Neuronal stem cell (in vitro differentiated cells): ENCODE data around the gene CLEC12A.

Experiments
- DNase-seq: peaks from one replicate; pipeline ENCODE4 v3.0.0-alpha.2; 2013; ENCODE audit warnings: low spot score
- H2AFZ ChIP-seq: one replicate; pipeline ENCODE4 v1.6.1; 2013; ENCODE audit warnings: mild to moderate bottlenecking, low read length, inconsistent platforms
- H2AK5ac ChIP-seq: 2 replicates; pipeline ENCODE4 v1.6.1; 2013; ENCODE audit warnings: low read depth, mild to moderate bottlenecking, inconsistent platforms, low read length, moderate library complexity, mixed read lengths
- H2BK120ac ChIP-seq: 2 replicates; pipeline ENCODE4 v1.6.1; 2013; ENCODE audit warnings: low read depth, mild to moderate bottlenecking, inconsistent platforms, low read length, moderate library complexity, mixed read lengths
- H2BK12ac ChIP-seq: one replicate; pipeline ENCODE4 v1.6.1; 2013; ENCODE audit warnings: low read length, inconsistent platforms
- H2BK15ac ChIP-seq: 2 replicates; pipeline ENCODE4 v1.6.1; 2013; ENCODE audit warnings: mild to moderate bottlenecking, low read length, inconsistent platforms, mixed read lengths
- H2BK5ac ChIP-seq: one replicate; pipeline ENCODE4 v1.6.1; 2013; ENCODE audit warnings: inconsistent platforms, mild to moderate bottlenecking, low read length, moderate library complexity
- H3K14ac ChIP-seq: one replicate; pipeline ENCODE4 v1.6.1; 2013; ENCODE audit warnings: low read length, inconsistent platforms
- H3K18ac ChIP-seq: 2 replicates; pipeline ENCODE4 v1.6.1; 2013; ENCODE audit warnings: low read length, inconsistent platforms
- H3K23ac ChIP-seq: 2 replicates; pipeline ENCODE4 v1.6.1; 2013; ENCODE audit warnings: low read depth, mild to moderate bottlenecking, mixed read lengths, low read length, inconsistent platforms; ENCODE audit not compliant: poor library complexity
- H3K27ac ChIP-seq: replicated peaks from 3 replicates; pipeline ENCODE4 v1.5.1; 2013; ENCODE audit warnings: low read length, inconsistent platforms
- H3K27me3 ChIP-seq, 3 experiments: 2 replicates each; pipeline ENCODE4 v1.6.1; 2013; ENCODE audit warnings: low read length in 3 of 3, mild to moderate bottlenecking in 2 of 3, inconsistent platforms in 1 of 3, low read depth in 1 of 3, mixed read lengths in 1 of 3, moderate library complexity in 1 of 3; ENCODE audit not compliant: control insufficient read depth in 3 of 3, insufficient read depth in 3 of 3
- H3K36me3 ChIP-seq, 2 donors: replicated peaks in 1 of 2; 2 replicates each; pipeline ENCODE4 v1.6.1; 2013; ENCODE audit warnings: low read length in 2 of 2; ENCODE audit not compliant: control insufficient read depth in 2 of 2, insufficient read depth in 2 of 2
- H3K4ac ChIP-seq: 2 replicates; pipeline ENCODE4 v1.6.1; 2013; ENCODE audit warnings: inconsistent platforms, mild to moderate bottlenecking, low read length, moderate library complexity
- H3K4me1 ChIP-seq, 2 donors: 1 replicate in 1 of 2; 2 replicates in 1 of 2; pipeline ENCODE4 v1.6.1; 2013; ENCODE audit warnings: low read length in 2 of 2, low read depth in 1 of 2; ENCODE audit not compliant: control insufficient read depth in 2 of 2, insufficient read depth in 1 of 2
- H3K4me2 ChIP-seq: one replicate; pipeline ENCODE4 v1.6.1; 2013; ENCODE audit warnings: mild to moderate bottlenecking, low read length, inconsistent platforms; ENCODE audit not compliant: insufficient read depth, poor library complexity, severe bottlenecking
- H3K4me3 ChIP-seq, 2 donors: 2 replicates each; pipeline ENCODE4 v1.5.1; 2013; ENCODE audit warnings: low read length in 2 of 2, mild to moderate bottlenecking in 2 of 2, inconsistent platforms in 1 of 2, moderate library complexity in 1 of 2
- H3K79me1 ChIP-seq: one replicate; pipeline ENCODE4 v1.6.1; 2013; ENCODE audit warnings: low read depth, mild to moderate bottlenecking, inconsistent platforms, low read length, moderate library complexity
- H3K9ac ChIP-seq: one replicate; pipeline ENCODE4 v1.6.1; 2013; ENCODE audit warnings: mild to moderate bottlenecking, low read depth, low read length, inconsistent platforms; ENCODE audit not compliant: poor library complexity
- H3K9me3 ChIP-seq, 2 donors: replicated peaks in 1 of 2; 2 replicates each; pipeline versions ENCODE3 to v1.6.1; 2013; ENCODE audit warnings: low read length in 2 of 2, mild to moderate bottlenecking in 2 of 2, inconsistent platforms in 1 of 2, low read depth in 1 of 2, mixed read lengths in 1 of 2, moderate library complexity in 1 of 2; ENCODE audit not compliant: control insufficient read depth in 2 of 2, insufficient read depth in 1 of 2
- H4K8ac ChIP-seq: one replicate; pipeline ENCODE4 v1.6.1; 2013; ENCODE audit warnings: low read depth, mild to moderate bottlenecking, inconsistent platforms, low read length, moderate library complexity
- H4K91ac ChIP-seq: one replicate; pipeline ENCODE4 v1.6.1; 2013; ENCODE audit warnings: low read length, low read depth, mild to moderate bottlenecking, inconsistent platforms; ENCODE audit not compliant: poor library complexity
- WGBS, 2 donors: extraction: QIAGEN DNeasy Blood & Tissue Kit; methylation state at CpG; one replicate each; pipeline ENCODE4 v1.1.7; 2013; ENCODE audit warnings: missing lambda C conversion rate in 2 of 2, mixed read lengths in 1 of 2; ENCODE audit not compliant: insufficient read length in 2 of 2, insufficient replicate concordance in 1 of 2; ENCODE audit errors: extremely low coverage in 2 of 2; 5-methylcytosine and 5-hydroxymethylcytosine counted together

The CLEC12A gene

GRCh38 chr12:9943240-9943639 lies 28.0 kb upstream of the CLEC12A start:
- no peak overlapping the region for H3K27ac ChIP-seq
- no peak overlapping the region for H2AK5ac ChIP-seq
- H3K23ac ChIP-seq: peak overlapping the region; percentile 20
- no peak overlapping the region for H4K8ac ChIP-seq
- peak overlapping the region; percentile 85 for H4K91ac ChIP-seq
- WGBS, 2 donors: no CpG with 5 or more reads among the region's 19 CpGs
- no peak overlapping the region for H2BK15ac ChIP-seq
- no peak overlapping the region for H2BK12ac ChIP-seq
- H3K4me3 ChIP-seq: no peak overlapping the region
- no peaks in the 10 kb centered on the region for H3K4me1 ChIP-seq
- no peak overlapping the region for H3K14ac ChIP-seq
- peaks cover 0 to 2% of the 10 kb centered on the region in 2 donors for H3K36me3 ChIP-seq
- no peaks in the 10 kb centered on the region for H3K79me1 ChIP-seq
- peak overlapping the region; percentile 44 for H3K9ac ChIP-seq
- no peak overlapping the region for H3K4me2 ChIP-seq
- H3K4ac ChIP-seq: peak overlapping the region; percentile 23
- peak overlapping the region; percentile 85 for H3K18ac ChIP-seq
- H3K27me3 ChIP-seq: no peaks in the 10 kb centered on the region
- no peak overlapping the region for H2AFZ ChIP-seq
- H2BK5ac ChIP-seq: no peak overlapping the region
- no peak overlapping the region for H2BK120ac ChIP-seq
- no peaks in the 10 kb centered on the region for H3K9me3 ChIP-seq
- no peak for DNase-seq

DNA sequence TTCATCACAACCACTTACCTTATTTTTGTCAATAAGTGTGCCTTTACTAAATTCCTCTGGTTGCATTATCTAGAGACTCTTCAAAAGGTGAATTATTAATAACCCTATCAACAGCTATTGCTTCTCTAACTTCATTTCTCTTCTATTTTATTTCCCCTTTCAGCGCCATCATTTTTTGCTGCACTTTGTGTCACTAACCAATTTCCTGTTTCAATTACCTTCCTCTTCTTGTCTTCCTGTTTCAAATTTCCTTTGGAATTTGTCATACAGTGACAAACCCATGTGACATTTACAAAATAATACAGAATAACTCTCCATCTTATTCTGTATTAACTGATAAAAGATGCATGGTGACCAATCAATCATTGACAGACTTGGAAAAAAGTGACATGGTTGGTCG lies 26.8 kb upstream of the CLEC12A start:
- no peak overlapping the region for H2BK5ac ChIP-seq
- H3K4me2 ChIP-seq: no peak overlapping the region
- peaks cover 0 to 2% of the 10 kb centered on the region in 2 donors for H3K36me3 ChIP-seq
- no peak overlapping the region for H2BK12ac ChIP-seq
- no peaks in the 10 kb centered on the region for H3K4me1 ChIP-seq
- H2BK120ac ChIP-seq: no peak overlapping the region
- no peaks in the 10 kb centered on the region for H3K9me3 ChIP-seq
- no peak overlapping the region for H2BK15ac ChIP-seq
- no peak for DNase-seq
- no CpG with 5 or more reads among the region's 2 CpGs for WGBS, 2 donors
- H3K18ac ChIP-seq: no peak overlapping the region
- no peak overlapping the region for H3K23ac ChIP-seq
- no peak overlapping the region for H3K4me3 ChIP-seq
- no peak overlapping the region for H3K14ac ChIP-seq
- no peak overlapping the region for H4K8ac ChIP-seq
- no peak overlapping the region for H3K4ac ChIP-seq
- H4K91ac ChIP-seq: no peak overlapping the region
- H3K27me3 ChIP-seq: no peaks in the 10 kb centered on the region
- no peak overlapping the region for H2AFZ ChIP-seq
- H3K27ac ChIP-seq: no peak overlapping the region
- H2AK5ac ChIP-seq: no peak overlapping the region
- no peaks in the 10 kb centered on the region for H3K79me1 ChIP-seq
- H3K9ac ChIP-seq: no peak overlapping the region

- Histone ChIP-seq H3K18ac (no peak overlapping the region), H3K27me3 (no peaks in the 10 kb centered on the region), H4K8ac (no peak overlapping the region), H2BK5ac (no peak overlapping the region), H2AFZ (no peak overlapping the region), H3K27ac (no peak overlapping the region), H4K91ac (no peak overlapping the region), H3K4me1 (no peaks in the 10 kb centered on the region), H3K23ac (no peak overlapping the region), H3K9ac (no peak overlapping the region), H2BK120ac (no peak overlapping the region), H3K9me3 (no peaks in the 10 kb centered on the region), H3K36me3 (peaks cover 0 to 2% of the 10 kb centered on the region in 2 donors), H3K4ac (no peak overlapping the region), H3K79me1 (no peaks in the 10 kb centered on the region), H2BK12ac (no peak overlapping the region), H3K14ac (no peak overlapping the region), H2AK5ac (no peak overlapping the region), H2BK15ac (no peak overlapping the region), H3K4me2 (no peak overlapping the region), H3K4me3 (no peak overlapping the region)
- no CpG with 5 or more reads among the region's 3 CpGs for WGBS, 2 donors
- DNase-seq: no peak
Observed at GRCh38 chr12:9947674-9948073, 23.5 kb upstream of the CLEC12A start.

GRCh38 chr12:9948606-9949296 lies 22.5 kb upstream of the CLEC12A start:
- no peak overlapping the region for H2AK5ac ChIP-seq
- no peak overlapping the region for H3K14ac ChIP-seq
- H3K27ac ChIP-seq: no peak overlapping the region
- no peaks in the 10 kb centered on the region for H3K36me3 ChIP-seq
- no peak overlapping the region for H2BK15ac ChIP-seq
- H4K91ac ChIP-seq: no peak overlapping the region
- no peaks in the 10 kb centered on the region for H3K4me1 ChIP-seq
- H2AFZ ChIP-seq: no peak overlapping the region
- no peak overlapping the region for H3K4ac ChIP-seq
- no peak overlapping the region for H3K18ac ChIP-seq
- no peak overlapping the region for H2BK12ac ChIP-seq
- no peak overlapping the region for H3K9ac ChIP-seq
- H4K8ac ChIP-seq: no peak overlapping the region
- no peak for DNase-seq
- H3K4me3 ChIP-seq: no peak overlapping the region
- no peaks in the 10 kb centered on the region for H3K9me3 ChIP-seq
- no peak overlapping the region for H3K23ac ChIP-seq
- no peak overlapping the region for H2BK120ac ChIP-seq
- no peaks in the 10 kb centered on the region for H3K79me1 ChIP-seq
- no CpG with 5 or more reads among the region's 3 CpGs for WGBS, 2 donors
- no peak overlapping the region for H2BK5ac ChIP-seq
- no peaks in the 10 kb centered on the region for H3K27me3 ChIP-seq
- no peak overlapping the region for H3K4me2 ChIP-seq
